ENCODE results near the gene TPTE.
"Not testable (repeated sequence)": the region's sequence is repeated elsewhere in the genome, so short reads cannot be mapped to it uniquely, and the experiment has no call there.

TPTE gene

DNA sequence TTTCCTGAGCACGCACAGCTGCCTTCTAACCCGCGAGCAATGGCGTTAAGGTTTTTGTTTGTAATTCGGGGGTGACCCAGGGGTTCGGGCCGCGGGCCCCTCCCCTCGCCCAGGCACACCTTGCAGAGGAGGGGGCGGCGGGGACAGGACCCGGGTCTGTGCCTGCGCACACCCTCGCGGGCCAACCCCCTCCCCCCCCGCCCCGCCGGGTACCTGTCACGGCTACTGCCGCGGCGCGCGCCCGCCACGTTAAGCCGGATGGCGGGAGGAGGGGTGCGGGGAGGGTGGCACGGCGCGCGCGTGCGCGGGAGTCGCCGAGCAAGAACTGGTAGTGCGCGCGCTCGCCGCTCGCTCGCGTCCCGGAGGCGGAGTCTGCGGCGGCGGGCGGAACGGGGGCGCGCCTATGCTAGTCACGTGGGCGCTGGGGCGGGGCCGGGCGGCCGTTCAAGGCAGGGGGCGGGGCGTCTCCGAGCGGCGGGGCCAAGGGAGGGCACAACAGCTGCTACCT is at the start of gene TPTE:
TPTE (plus strand) TSS at position 493 of the 508 bp plus-strand sequence. CDS start 17,141 bp downstream, outside the sequence.
- no peak for DNase-seq

DNA sequence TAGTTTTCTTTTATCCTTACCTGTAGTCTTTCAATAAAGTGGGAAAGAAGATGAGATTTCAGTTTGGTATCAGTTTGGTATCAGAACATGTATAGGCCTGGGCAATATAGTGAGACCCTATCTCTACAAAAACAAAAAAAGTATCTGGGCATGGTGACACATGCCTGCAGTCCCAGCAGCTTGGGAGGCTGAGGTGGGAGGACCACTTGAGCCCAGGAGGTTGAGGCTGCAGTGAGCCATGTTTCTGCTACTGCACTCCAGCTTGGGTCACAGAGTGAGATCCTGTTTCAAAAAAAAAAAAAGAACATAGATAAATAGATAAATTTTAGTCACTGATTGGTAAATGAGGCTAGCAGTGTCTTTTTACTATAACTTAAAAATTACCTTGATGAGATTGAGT is 49.4 kb upstream of the TPTE start:
- DNase-seq = not testable (repeated sequence)

DNA sequence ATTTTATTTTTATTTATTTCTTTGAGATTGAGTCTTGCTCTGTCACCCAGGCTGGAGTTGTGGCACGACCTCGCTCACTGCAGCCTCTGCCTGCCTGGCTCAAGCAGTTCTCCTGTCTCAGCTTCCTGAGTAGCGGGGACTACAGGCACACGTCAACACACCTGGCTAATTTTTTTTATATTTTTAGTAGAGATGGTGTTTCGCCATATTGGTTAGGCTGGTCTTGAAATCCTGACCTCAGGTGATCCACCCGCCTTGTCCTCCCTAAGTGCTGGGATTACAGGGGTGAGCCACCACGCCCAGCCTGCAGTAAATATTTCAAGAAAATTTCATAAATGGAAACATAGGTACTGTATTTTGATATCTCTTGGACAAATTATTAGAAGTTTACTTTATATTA is 43.6 kb upstream of the TPTE start:
- not testable (repeated sequence) for DNase-seq

DNA sequence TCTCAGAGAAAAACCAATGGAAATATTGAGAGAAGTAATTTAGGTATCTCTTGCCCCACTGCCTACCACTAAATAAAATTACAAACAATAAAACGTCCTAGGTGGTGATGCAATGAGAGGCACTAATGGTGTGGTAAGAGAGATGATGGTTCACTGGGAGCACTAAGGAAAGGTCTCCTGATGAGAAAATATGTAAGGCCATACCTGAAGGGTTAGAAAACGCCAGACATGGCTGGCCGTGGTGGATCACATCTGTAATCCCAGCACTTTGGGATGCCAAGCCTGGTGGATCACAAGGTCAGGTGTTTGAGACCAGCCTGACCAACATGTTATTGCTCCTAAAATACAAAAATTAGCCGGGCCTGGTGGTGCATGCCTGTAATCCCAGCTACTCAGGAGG is 41.5 kb upstream of the TPTE start:
- not testable (repeated sequence) for DNase-seq

DNA sequence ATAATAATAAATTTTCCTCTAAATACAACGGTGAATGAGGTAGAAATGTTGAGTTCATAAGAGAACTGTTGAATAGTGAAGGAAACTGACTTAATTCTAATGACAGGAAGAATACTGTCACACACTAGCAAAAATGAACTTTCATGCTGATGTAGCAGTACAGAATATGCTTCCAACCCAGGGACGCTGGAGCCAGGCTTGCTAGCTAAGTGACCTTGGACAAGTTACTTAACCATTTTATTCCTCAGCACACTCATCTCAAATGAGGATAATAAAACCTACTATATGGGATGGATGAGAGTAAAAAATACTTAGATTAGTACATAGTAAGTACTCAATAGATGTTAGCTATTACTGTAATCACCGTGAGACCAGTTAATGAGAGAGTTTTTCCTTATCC is 36.5 kb upstream of the TPTE start:
- not testable (repeated sequence) for DNase-seq

DNA sequence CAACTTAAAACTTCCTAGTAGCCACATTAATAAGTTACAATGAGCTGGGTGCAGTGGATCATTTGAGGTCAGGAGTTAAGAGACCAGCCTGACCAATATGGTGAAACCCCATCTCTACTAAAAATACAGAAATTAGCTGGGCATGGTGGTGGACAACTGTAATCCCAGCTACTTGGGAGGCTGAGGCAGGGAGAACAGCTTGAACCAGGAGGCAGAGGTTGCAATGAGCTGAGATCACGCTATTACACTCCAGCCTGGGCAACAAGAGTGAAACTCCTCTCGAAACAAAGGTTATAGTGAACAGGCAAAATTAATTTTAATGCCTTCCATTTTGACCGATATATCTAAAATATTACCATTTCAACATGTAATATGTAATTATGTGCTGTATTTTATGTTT is 30.9 kb upstream of the TPTE start:
- not testable (repeated sequence) for DNase-seq

DNA sequence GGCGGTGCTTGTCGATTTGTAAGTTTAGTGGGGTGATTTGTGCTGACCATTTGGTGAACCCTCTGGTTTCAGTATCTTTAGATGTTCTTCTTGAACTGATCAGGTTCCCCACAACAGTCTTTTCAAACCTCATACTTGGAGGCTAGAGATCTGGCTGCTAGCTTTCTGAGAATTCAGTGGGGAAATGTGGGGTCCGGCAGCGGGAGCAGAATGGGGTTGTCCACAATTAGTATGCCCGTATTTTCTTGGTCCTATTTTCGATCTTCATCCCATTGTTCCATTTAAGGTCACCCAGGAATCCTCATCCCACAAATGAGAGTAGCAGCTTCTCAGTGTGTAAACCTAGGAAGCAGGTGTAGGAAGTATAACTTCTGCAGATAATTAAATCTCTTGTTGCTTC is 10.3 kb upstream of the TPTE start:
- no peak for DNase-seq

DNA sequence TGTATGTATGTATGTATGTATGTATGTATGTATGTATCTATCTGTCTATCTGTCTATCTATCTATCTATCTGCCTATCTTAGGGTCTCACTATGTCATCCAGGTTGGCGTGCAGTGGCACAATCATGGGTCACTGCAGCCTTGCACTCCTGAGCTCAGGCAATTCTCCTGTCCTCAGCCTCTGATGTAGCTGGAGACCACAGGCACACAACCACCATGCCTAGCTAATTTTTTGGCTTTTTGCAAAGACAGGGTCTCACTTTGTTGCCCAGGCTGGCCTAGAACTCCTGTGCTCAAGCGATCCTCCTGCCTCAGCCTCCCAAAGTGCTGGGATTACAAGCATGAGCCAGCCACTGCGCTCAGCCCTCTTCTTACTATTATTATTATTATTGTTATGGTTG is 4.5 kb upstream of the TPTE start:
- DNase-seq = not testable (repeated sequence)

DNA sequence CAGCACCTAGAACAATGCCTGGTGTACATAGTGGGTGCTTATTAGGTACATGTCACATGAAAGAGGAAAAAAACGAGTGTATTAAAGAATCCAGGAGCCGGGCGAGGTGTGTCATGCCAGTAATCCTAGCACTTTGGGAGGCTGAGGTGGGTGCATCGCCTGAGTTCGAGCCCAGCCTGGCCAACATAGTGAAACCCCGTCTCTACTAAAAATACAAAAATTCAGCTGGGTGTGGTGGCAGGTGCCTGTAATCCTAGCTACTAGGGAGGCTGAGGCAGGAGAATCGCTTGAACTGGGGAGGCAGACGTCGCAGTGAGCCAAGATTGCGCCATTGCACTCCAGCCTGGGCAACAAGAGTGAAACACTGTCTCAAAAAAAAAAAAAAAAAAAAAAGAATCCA is 3.5 kb upstream of the TPTE start:
- not testable (repeated sequence) for DNase-seq

DNA sequence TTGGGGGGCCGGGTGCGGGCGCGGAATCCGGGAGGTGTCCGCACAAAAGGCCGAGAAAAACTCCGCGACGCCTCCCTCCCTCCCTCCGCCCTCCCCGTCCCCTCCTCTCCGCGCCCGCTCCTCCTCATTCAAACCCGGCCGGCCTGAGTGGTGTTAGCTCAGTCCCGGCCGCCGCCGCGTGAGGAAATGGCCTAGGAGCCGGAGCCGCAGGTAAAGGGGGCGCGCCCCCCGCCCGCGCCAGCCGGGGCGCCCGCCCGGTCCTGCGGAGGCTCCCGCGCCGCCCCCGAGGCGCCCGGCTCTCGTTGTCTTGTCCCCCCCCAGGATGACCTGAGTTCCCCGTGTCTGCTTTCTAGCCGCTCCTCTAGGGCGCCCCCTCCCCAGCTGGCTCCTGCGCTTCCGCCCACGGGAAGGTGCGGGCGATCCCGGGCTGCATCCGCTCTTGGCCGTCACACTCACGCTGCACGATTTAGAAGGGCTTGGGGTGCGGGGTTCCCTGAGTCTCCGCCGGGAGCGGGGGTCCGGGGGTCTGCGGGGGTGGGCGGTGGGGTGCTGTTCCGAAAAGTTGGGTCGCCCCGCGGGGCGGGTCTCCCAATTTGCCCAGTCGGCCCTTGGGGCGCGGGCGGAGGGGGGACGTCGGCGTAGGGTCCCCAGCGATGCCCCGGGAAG is 585 bp downstream of the TPTE start:
- DNase-seq = not testable (repeated sequence)

DNA sequence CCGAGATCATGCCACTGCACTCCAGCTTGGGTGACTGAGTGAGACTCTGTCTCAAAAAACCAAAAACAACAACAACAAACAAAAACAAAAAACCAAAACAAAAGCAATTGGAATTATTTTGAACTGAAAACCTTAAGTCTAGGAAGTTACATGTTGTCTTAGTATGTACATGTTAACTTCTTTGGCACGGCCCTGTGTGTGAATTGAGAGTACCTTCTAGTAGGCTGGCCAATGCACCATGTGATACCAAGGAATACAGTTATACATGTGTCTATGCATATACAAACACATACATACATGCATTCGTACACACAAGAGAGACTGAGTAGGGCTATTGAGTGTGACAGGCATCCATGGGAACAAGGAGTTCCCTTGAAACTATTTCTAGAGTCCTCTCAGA is 18.6 kb downstream of the TPTE start:
- no peak for DNase-seq

DNA sequence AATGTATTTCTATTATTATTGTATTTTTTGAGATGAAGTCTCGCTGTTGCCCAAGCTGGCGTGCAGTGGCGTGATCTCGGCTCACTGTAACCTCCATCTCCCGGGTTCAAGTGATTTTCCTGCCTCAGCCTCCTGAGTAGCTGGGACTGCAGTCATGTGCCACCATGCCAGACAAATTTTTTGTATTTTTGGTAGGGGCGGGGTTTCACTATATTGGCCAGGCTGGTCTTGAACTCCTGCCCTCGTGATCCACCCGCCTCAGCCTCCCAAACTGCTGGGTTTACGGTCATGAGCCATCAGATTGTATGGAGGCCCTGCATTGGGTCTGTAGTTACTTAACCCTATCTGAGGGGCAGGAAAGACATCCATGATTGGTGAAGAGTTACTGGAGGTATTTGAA is 23.0 kb downstream of the TPTE start:
- DNase-seq = not testable (repeated sequence)

DNA sequence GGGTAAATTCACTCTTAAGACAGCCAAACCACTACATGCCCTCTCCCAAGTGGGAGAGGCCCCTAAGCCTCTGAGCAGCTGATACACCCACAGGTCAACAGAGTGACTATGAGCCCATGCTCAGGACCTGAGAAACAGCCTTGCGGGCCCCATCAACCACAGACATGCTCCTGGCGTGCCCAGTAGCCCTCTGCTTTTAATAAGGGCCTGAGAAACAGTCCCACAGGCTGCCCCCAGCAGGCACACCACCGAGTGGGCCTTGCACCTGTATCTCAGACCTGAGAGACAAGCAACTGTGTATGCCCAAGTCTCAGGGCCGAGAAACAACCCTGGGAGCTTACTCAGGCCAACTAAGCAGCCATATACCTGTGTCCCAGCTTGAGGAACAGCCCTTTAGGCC is 26.5 kb downstream of the TPTE start:
- not testable (repeated sequence) for DNase-seq

DNA sequence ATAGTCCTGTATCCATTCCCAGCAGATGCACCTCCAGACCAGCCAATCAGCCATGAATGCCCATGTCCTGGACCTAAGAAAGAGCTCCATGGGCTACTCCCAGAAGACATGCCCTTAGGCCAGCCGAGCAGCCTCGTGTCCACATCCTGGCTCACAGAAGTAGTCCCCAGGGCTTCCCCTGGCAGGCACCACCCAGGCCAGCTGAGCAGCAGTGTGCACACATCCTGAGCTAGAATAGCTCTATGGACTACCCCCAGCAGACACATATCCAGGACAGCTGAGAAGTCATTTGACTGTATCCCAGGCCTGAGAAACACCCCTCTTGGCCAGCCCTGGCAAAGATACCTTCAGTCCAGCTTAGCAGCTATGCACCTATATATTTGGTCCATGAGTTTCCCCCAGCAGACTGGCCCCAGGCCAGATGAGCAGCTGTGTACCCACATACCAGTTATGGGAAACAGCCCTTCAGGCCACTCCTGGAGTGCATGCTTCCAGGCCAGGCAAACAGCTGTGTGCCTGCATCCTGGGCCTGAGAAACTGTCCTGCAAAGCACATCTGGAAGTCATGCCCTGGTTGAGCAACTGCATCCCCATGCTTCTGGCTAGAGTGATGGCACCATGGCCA is 27.1 kb downstream of the TPTE start:
- not testable (repeated sequence) for DNase-seq

DNA sequence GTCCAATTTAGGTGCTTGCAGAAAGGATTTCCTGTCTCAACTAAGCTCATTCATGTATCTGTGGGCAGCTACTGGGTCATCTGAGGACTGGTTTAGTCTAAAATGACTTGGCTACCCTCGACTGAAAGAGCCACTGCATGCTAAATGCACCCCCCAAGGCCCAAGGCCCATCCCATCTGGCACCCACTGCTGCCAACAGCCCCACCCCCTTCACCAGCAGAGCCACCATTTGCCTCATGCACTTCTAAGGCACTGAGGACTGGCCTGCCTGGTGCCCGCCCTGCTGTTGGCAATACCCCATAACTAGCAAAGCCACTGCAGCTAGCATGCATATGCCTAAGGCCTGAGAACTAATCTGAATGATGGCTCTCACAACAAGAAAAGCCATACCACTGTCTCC is 49.4 kb downstream of the TPTE start:
- not testable (repeated sequence) for DNase-seq

DNA sequence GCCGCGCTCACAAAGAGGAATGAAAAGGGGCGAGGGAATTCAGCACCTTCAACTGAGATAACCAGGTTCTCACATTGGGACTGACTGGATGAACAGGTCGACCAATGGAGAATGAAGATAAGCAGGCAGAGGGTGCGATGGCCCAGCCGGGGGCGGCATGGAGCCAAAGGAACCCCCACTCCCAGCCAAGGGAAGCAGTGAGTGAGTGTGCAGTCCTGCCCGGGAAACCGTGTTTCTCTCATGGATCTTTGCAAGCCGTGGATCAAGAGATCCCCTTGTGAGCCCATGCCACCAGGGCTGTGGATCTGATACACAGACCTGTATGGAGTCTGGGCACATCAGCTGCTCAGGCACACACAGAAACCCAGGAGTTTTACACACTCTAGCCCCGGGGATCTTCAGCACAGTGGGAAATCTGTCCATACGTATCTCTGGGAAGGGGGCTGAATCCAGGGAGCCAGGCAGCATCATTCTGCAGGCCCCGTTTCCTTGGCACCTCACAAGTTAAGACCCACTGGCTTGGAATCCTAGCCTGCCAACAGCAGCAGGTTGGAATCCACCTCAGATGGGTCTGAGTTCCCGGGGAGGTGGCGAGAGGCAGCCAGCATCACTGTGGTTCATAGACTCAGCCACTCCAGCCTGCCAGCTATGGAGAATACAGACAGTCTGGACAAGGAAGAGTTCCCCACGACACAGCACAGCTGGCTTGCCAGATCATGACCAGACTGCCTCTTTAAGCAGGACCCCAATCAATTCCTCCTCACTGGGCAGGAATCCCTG is 53.3 kb downstream of the TPTE start:
- not testable (repeated sequence) for DNase-seq

DNA sequence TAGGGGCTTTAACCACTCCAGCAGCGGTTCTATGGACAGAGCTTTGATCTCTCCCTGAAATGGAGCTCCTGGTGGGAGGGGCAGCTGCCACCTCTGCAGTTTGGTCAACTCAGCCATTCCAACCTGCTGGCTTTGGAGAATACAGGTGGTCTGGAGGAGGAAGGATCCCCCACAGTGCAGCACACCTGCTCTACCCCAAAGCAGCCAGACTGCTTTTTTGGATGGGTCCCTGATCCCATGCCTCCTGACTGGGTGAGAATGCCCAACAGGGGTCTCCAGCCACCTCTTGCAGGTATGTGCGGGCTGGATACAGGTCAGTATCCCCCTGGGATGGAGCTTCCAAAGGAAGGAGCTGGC is 53.9 kb downstream of the TPTE start:
- DNase-seq = no peak

DNA sequence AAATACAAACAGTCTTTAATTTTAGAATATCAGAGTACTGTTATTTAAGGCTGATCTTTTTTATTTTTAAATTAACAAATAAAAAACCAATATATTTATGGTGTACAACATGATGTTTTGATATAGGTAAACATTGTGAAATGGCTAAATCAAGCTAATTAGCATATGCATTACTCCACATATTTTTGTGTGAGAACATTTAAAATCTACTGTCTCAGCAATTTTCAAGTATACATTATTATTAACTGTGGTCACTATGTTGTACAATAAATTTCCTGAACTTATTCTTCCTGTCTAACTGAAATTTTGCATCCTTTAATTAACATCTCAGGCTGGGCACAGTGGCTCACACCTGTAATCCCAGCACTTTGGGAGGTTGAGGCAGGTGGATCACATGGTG is 57.5 kb downstream of the TPTE start:
- not testable (repeated sequence) for DNase-seq

DNA sequence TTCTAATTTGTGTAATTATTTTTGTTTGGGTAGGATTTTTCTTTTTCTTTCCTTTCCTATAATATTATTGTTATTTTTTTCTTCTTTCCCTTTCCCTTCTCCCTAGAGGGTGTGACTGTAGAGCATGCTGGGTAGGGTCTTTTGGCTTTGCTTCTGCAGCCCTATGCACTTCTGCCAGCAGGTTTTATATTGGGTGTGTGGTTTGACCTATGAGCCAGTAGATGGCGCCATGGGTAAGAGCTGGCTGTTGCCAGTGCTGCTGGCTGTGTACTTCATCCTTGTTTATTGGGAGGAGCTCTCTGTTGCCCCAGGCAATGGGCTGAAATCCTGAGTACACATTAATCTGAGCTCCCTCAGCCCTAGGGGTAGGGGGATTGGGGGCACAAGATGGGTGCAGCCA is 67.7 kb downstream of the TPTE start:
- not testable (repeated sequence) for DNase-seq

DNA sequence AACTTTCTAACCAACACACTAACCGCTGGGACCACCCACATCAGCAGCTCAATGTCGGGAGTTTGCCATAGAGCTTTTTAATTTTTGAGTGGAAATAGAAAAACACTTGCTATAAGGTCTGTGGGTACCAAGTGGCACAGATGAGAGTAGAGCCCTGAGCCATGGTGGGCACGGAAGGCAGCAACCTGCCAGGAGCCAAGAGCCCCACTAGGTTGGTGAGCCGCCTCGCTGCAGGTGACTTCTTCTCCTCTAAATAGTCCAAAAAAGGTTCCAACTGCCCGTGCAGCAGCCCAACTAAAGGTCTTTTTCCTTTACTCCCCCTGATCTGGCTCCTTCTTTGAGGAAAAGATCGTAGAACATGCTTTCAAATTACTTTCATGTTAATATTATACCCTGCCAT is 85.7 kb downstream of the TPTE start:
- not testable (repeated sequence) for DNase-seq

DNA sequence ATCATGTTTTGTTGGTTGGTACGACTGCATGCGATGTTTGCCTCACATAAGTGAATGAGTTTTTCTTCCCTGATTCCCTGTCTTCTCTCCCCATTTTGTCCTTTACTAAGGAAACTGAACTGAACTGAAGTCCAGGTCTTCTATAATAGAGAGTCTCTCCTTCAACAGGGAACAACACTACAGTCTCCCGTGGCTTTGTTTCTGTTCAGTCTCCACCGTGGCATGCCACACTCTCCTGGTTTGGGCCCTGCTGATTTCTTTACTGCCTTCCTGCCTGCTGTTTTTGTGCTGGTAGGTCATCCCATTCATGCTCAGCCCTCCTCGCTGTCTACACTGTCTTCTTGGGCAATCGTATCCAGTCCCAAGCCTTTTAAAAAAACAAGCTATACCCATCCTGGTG is 92.9 kb downstream of the TPTE start:
- DNase-seq = not testable (repeated sequence)

DNA sequence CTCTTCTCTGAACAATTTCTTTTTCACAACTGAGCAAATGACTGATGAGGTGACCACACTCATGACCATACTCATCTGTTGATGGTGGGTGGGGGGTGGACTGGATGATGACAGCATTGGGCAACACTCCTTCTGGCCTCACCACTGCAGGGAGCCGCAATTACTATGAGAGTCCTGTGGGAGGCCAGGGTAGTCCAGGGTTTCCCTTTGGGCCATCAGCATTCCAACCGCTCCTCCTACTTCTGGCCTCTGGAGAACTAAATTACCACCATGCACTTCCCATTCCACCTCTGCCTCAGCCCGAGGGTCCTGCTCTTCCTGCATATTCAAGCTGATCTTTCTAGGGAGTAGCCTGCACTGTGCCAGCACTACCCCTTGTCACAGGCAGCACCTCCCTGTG is 94.7 kb downstream of the TPTE start:
- not testable (repeated sequence) for DNase-seq

DNA sequence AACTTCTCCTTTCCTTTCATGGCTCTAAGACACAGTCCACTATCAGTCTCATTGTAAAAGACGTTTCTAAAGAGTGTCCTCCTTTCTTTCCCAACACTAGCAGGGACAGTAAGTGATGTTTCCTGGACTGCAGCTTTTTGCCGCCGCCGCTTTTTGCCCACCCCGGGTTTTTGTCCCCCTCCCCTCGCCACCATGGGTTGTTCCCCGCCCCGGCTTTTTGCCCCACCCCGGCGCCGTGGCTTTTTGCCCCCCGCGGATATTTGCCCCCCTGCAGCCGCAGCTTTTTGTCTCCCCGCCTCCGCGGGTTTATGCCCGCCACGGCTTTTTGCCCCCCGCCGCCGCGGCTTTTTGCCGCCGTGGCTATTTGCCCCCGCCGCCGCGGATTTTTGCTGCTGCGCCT is 95.2 kb downstream of the TPTE start:
- no peak for DNase-seq

All from NCI-H146 (cell line).